GM20000 (cell line): ENCODE measurements around the gene SEC14L5.
"Not testable (repeated sequence)": the region's sequence is repeated elsewhere in the genome, so short reads cannot be mapped to it uniquely, and the experiment has no call there.

Experiments used
- DNase-seq: peaks from one replicate; pipeline ENCODE4 v3.0.0; 2012; ENCODE audit warnings: low spot score
- CTCF ChIP-seq: IDR thresholded peaks from 2 replicates; pipeline ENCODE4 v1.5.1; 2012; ENCODE audit warnings: mild to moderate bottlenecking, control low read depth; ENCODE audit errors: extremely low read depth, missing control alignments

Gene SEC14L5

GRCh38 chr16:4958510-4959438 lies 644 bp downstream of the SEC14L5 start:
- TF ChIP-seq CTCF, result no peak
- no peak for DNase-seq

GRCh38 chr16:4960579-4960978 lies 2.4 kb downstream of the SEC14L5 start:
- TF ChIP-seq CTCF, result no peak
- no peak for DNase-seq

GRCh38 chr16:4962716-4963115 lies 4.6 kb downstream of the SEC14L5 start:
- no peak for TF ChIP-seq CTCF
- DNase-seq, result no peak

- not testable (repeated sequence) for DNase-seq
These were observed 5.4 kb downstream of the SEC14L5 start for GRCh38 chr16:4963527-4963926.

GRCh38 chr16:4966736-4967453 lies 8.8 kb downstream of the SEC14L5 start:
- DNase-seq, result no peak
- no peak for TF ChIP-seq CTCF

- DNase-seq, result not testable (repeated sequence)
These were observed 10.1 kb downstream of the SEC14L5 start for GRCh38 chr16:4968278-4968677.

GRCh38 chr16:4968879-4969483 lies 10.9 kb downstream of the SEC14L5 start:
- DNase-seq, result no peak
- TF ChIP-seq CTCF, result no peak

GRCh38 chr16:4970010-4970409 lies 11.9 kb downstream of the SEC14L5 start:
- DNase-seq, result no peak
- no peak for TF ChIP-seq CTCF
